GM12878 (cell line): Measurements from ENCODE around the gene RAD51B. TPM values are rescaled to one million over a fixed set of nuclear protein-coding genes. Genes with fewer than 3 reads are reported as not detected.

Experiments
- ATAC-seq: fragments of 200-7000 bp; cut with Tn5 transposase; 3 replicates; pipeline ENCODE4 v1.9.1; 2020; ENCODE audit warnings: mild to moderate bottlenecking, moderate library complexity
- BruUV-seq: library from RNA; stranded (reverse); fragments of 400-500 nt; replicated peaks from 2 replicates; lab custom pipeline; 2021; lab: Mats Ljungman, UMichigan
- CTCF ChIA-PET: fragments of 300-600 bp; sonication (Branson Sonifier 250); formaldehyde crosslinking; extraction: SDS; loops from one replicate; lab custom pipeline; 2021; ENCODE audit warnings: inconsistent platforms; lab: Yijun Ruan, JAX
- POLR2A ChIA-PET: fragments of 350-600 bp; formaldehyde crosslinking; extraction: SDS; loops from one replicate; lab custom pipeline; 2021; ENCODE audit warnings: inconsistent platforms; lab: Charles Lee
- RAD21 ChIA-PET: fragments of 300-600 bp; sonication (Branson Sonifier 250); formaldehyde crosslinking; loops from one replicate; lab custom pipeline; 2023; ENCODE audit warnings: antibody characterized with exemption; ENCODE audit not compliant: unreplicated experiment; lab: Charles Lee
- SMC1A ChIA-PET: fragments of 300-600 bp; sonication (Branson Sonifier 250); formaldehyde crosslinking; loops from one replicate; lab custom pipeline; 2023; ENCODE audit not compliant: unreplicated experiment, uncharacterized antibody; lab: Charles Lee
- DNase-seq: peaks from one replicate; pipeline ENCODE4 v3.0.0-alpha.2; 2011; ENCODE audit warnings: low read depth, low spot score
- FAIRE-seq: peaks from 3 replicates; lab custom pipeline; 2011; peaks lifted over from hg19 to GRCh38; lab: Jason Lieb, UNC
- H2AFZ ChIP-seq: 2 replicates; pipeline ENCODE4 v1.6.0; 2011; ENCODE audit warnings: low read depth, low read length, control low read depth; ENCODE audit not compliant: control insufficient read depth
- H3K27ac ChIP-seq: 2 replicates; pipeline ENCODE4 v1.5.1; 2011; ENCODE audit warnings: control low read depth; ENCODE audit not compliant: control insufficient read depth, insufficient read depth
- H3K27me3 ChIP-seq, 2 experiments: replicated peaks in 1 of 2; 2 replicates each; pipeline versions ENCODE4 v1.6.0 to v1.6.1; 2011; ENCODE audit warnings: low read length in 1 of 2; ENCODE audit not compliant: control insufficient read depth in 2 of 2, insufficient read depth in 2 of 2
- H3K36me3 ChIP-seq, 2 experiments: 2 replicates each; pipeline ENCODE4 v1.5.1; 2011; ENCODE audit warnings: low read length in 1 of 2; ENCODE audit not compliant: control insufficient read depth in 2 of 2, insufficient read depth in 2 of 2
- H3K4me1 ChIP-seq: 2 replicates; pipeline ENCODE4 v1.6.1; 2011; ENCODE audit warnings: mild to moderate bottlenecking, low read length, moderate library complexity, mixed read lengths; ENCODE audit not compliant: control insufficient read depth, insufficient read depth
- H3K4me2 ChIP-seq: 2 replicates; pipeline ENCODE4 v1.6.0; 2011; ENCODE audit warnings: control low read depth; ENCODE audit not compliant: control insufficient read depth, insufficient read depth
- H3K4me3 ChIP-seq: fragments of 200-600 bp; sonication (generic); 2 replicates; pipeline ENCODE4 v1.5.1; 2016
- H3K79me2 ChIP-seq: 2 replicates; pipeline ENCODE4 v1.6.0; 2011; ENCODE audit warnings: low read length; ENCODE audit not compliant: control insufficient read depth, insufficient read depth
- H3K9ac ChIP-seq: 2 replicates; pipeline ENCODE4 v1.8.0; 2011; ENCODE audit warnings: low read length, control low read depth, mixed read lengths; ENCODE audit not compliant: control insufficient read depth, insufficient read depth
- H3K9me3 ChIP-seq: replicated peaks from 3 replicates; pipeline ENCODE4 v1.5.1; 2011; ENCODE audit warnings: mild to moderate bottlenecking, low read length; ENCODE audit not compliant: control insufficient read depth, insufficient read depth
- H4K20me1 ChIP-seq: 2 replicates; pipeline ENCODE4 v1.6.0; 2011; ENCODE audit not compliant: control insufficient read depth, insufficient read depth
- CBFB ChIP-seq: IDR thresholded peaks from 2 replicates; pipeline ENCODE4 v1.6.1; 2016; ENCODE audit warnings: antibody characterized with exemption, low read depth
- DPF2 ChIP-seq: fragments of 450-650 bp; IDR thresholded peaks from 2 replicates; pipeline ENCODE4 v1.6.1; 2017; ENCODE audit warnings: mild to moderate bottlenecking
- ESRRA ChIP-seq: IDR thresholded peaks from 2 replicates; pipeline ENCODE4 v1.6.1; 2012; ENCODE audit warnings: mild to moderate bottlenecking, low read length, improper control_type of control experiment
- FOS ChIP-seq: IDR thresholded peaks from 3 replicates; pipeline ENCODE4 v1.6.1; 2011; ENCODE audit warnings: borderline replicate concordance; ENCODE audit not compliant: insufficient read length; ENCODE audit errors: extremely low read depth
- JUND ChIP-seq: IDR thresholded peaks from 2 replicates; pipeline ENCODE4 v1.6.1; 2012; ENCODE audit warnings: low read depth, mild to moderate bottlenecking, low read length, improper control_type of control experiment, moderate library complexity
- MEF2A ChIP-seq: IDR thresholded peaks from 2 replicates; pipeline ENCODE4 v1.6.1; 2011; ENCODE audit warnings: low read depth, mild to moderate bottlenecking, low read length, moderate library complexity; ENCODE audit not compliant: insufficient read depth
- MYB ChIP-seq: fragments of 150-350 bp; IDR thresholded peaks from 2 replicates; pipeline ENCODE4 v1.6.1; 2014; ENCODE audit warnings: mild to moderate bottlenecking, low read depth, low read length, borderline replicate concordance
- NR2C1 ChIP-seq: fragments of 450-650 bp; IDR thresholded peaks from 2 replicates; pipeline ENCODE4 v1.6.1; 2017; ENCODE audit warnings: antibody characterized with exemption, mild to moderate bottlenecking, moderate library complexity
- POLR2AphosphoS2 ChIP-seq: IDR thresholded peaks from 2 replicates; pipeline ENCODE4 v1.6.1; 2011; ENCODE audit warnings: low read depth, mild to moderate bottlenecking, low read length, improper control_type of control experiment, moderate library complexity
- RAD21 ChIP-seq: IDR thresholded peaks from 2 replicates; pipeline ENCODE4 v1.6.1; 2011; ENCODE audit warnings: mild to moderate bottlenecking, low read depth, low read length, moderate library complexity; ENCODE audit not compliant: insufficient read depth
- RBBP5 ChIP-seq: fragments of 200-600 bp; sonication (generic); conservative IDR thresholded peaks from 2 replicates; pipeline ENCODE4 v1.6.1; 2016
- SMARCA5 ChIP-seq: fragments of 450-650 bp; IDR thresholded peaks from 2 replicates; pipeline ENCODE4 v1.6.1; 2017; ENCODE audit warnings: mild to moderate bottlenecking
- SP1 ChIP-seq: IDR thresholded peaks from one replicate; pipeline ENCODE4 v1.6.1; 2011; ENCODE audit warnings: low read depth, low read length
- ZNF207 ChIP-seq: fragments of 450-650 bp; IDR thresholded peaks from 2 replicates; pipeline ENCODE4 v1.6.1; 2014; ENCODE audit warnings: antibody characterized with exemption, mild to moderate bottlenecking, borderline replicate concordance
- WGBS: methylation state at CpG from one replicate; pipeline ENCODE4 v1.1.6; 2016; ENCODE audit warnings: low lambda C conversion rate; ENCODE audit not compliant: insufficient replicate concordance, insufficient coverage; ENCODE audit errors: missing lambda C conversion rate; 5-methylcytosine and 5-hydroxymethylcytosine counted together
- in situ Hi-C: fragments of 300-500 bp; cut with MboI; formaldehyde crosslinking; loops from 9 replicates; pipeline ENCODE4 v1.14.3; 2018; ENCODE audit warnings: mixed read lengths
- intact Hi-C: fragments of 100-400 bp; cut with micrococcal nuclease; formaldehyde crosslinking; loops from one replicate; pipeline ENCODE4 v1.14.2; 2022; ENCODE audit not compliant: unreplicated experiment
- polyA plus RNA-seq, 11 experiments: library from polyadenylated mRNA; depleted of rRNA in 4 of 11; unstranded in 6 of 11; stranded (reverse) in 5 of 11; fragments of >200 nt; fragmentation: Nextera tagmentation in 4 of 11; fragmentation: Illumina TruSeq in 1 of 11; extraction: Ambion mirVana in 4 of 11; extraction: Trizol in 1 of 11; gene quantifications; 1 replicate in 1 of 11; 2 replicates in 10 of 11; pipeline versions ENCODE4 v1.2.1 to v1.2.3, GENCODE V29; 2011 to 2016; ENCODE audit warnings: inconsistent platforms in 2 of 11, missing spikeins in 2 of 11, low read depth in 1 of 11
- total RNA-seq, 4 experiments: library from RNA; depleted of rRNA in 3 of 4; stranded (reverse); fragments of >200 nt in 3 of 4; fragmentation: Illumina TruSeq in 1 of 4; extraction: Trizol in 1 of 4; gene quantifications; 2 replicates each; pipeline versions ENCODE4 v1.2.1 to v1.2.3, GENCODE V29; 2013 to 2021
- TF ChIP-seq, protein P1 (sequence below): fragments of 450-650 bp; IDR thresholded peaks from 2 replicates; pipeline ENCODE4 v1.6.1; 2018; ENCODE audit warnings: borderline replicate concordance, mild to moderate bottlenecking; ENCODE audit not compliant: partially characterized antibody
- TF ChIP-seq, protein P2 (sequence below): fragments of 450-650 bp; IDR thresholded peaks from 2 replicates; pipeline ENCODE4 v1.6.1; 2017; ENCODE audit warnings: low read depth, mild to moderate bottlenecking, moderate library complexity
- TF ChIP-seq, protein P3 (sequence below): fragments of 450-650 bp; IDR thresholded peaks from 2 replicates; pipeline ENCODE4 v1.6.1; 2014; ENCODE audit warnings: mild to moderate bottlenecking

RAD51B gene
- total and polyA plus RNA-seq, 10 of the 15 experiments (the other 5 are each of a cell fraction or from before 2014, with no cell fraction given) = 9.8 to 26.8 (median 21.3) TPM

DNA sequence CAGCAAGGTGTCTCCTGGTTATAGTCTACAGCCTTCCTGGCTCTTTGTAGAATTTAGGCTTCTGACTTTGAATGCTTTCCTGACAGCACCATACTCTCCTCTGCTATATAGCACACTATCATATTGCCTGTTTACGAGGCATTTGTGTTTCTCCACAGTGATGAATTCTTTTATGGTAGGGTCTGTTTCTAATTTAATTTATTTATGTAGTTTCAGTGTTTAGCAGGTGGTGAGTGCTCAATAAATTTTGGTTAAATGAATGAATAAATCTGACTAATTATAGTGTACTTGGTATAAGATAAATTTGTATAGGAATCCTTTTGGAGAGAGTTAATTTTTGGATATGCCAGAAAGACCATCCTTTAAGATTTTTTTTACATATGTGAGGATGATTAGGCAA, 115.3 kb downstream of the RAD51B start:
- ATAC-seq = no peak
- 95% methylated on average over 1 of the region's 1 CpG for WGBS
- Histone ChIP-seq H3K4me3 (no peak overlapping the region), H3K36me3 (no peaks in the 10 kb centered on the region), H2AFZ (no peak overlapping the region), H4K20me1 (no peaks in the 10 kb centered on the region), H3K9ac (no peak overlapping the region), H3K9me3 (no peaks in the 10 kb centered on the region; the same call in 2 of the 3 replicates), H3K4me1 (no peaks in the 10 kb centered on the region), H3K27me3 (no peaks in the 10 kb centered on the region), H3K4me2 (no peak overlapping the region), H3K27ac (no peak overlapping the region), H3K79me2 (no peaks in the 10 kb centered on the region)
- in situ Hi-C loops (loop anchor here (5.0 to 10.0 kb wide), 2 partner anchors 93 to 890 kb away; no protein-coding TSS in a partner anchor), intact Hi-C loops (loop anchor here (2.0 to 5.0 kb wide), 2 partner anchors 98 to 910 kb away; no protein-coding TSS in a partner anchor)
- TF ChIP-seq NR2C1 (no peak), CBFB (no peak), SP1 (no peak), RAD21 (no peak), RBBP5 (no peak), SMARCA5 (no peak), POLR2AphosphoS2 (no peak), MEF2A (no peak), JUND (no peak), ZNF207 (no peak), ESRRA (no peak), DPF2 (no peak), MYB (no peak), FOS (no peak)
- TF ChIP-seq, protein P1, sequence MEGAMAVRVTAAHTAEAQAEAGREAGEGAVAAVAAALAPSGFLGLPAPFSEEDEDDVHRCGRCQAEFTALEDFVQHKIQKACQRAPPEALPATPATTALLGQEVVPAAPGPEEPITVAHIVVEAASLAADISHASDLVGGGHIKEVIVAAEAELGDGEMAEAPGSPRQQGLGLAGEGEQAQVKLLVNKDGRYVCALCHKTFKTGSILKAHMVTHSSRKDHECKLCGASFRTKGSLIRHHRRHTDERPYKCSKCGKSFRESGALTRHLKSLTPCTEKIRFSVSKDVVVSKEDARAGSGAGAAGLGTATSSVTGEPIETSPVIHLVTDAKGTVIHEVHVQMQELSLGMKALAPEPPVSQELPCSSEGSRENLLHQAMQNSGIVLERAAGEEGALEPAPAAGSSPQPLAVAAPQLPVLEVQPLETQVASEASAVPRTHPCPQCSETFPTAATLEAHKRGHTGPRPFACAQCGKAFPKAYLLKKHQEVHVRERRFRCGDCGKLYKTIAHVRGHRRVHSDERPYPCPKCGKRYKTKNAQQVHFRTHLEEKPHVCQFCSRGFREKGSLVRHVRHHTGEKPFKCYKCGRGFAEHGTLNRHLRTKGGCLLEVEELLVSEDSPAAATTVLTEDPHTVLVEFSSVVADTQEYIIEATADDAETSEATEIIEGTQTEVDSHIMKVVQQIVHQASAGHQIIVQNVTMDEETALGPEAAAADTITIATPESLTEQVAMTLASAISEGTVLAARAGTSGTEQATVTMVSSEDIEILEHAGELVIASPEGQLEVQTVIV = no peak
- TF ChIP-seq, protein P2, sequence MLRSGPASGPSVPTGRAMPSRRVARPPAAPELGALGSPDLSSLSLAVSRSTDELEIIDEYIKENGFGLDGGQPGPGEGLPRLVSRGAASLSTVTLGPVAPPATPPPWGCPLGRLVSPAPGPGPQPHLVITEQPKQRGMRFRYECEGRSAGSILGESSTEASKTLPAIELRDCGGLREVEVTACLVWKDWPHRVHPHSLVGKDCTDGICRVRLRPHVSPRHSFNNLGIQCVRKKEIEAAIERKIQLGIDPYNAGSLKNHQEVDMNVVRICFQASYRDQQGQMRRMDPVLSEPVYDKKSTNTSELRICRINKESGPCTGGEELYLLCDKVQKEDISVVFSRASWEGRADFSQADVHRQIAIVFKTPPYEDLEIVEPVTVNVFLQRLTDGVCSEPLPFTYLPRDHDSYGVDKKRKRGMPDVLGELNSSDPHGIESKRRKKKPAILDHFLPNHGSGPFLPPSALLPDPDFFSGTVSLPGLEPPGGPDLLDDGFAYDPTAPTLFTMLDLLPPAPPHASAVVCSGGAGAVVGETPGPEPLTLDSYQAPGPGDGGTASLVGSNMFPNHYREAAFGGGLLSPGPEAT = no peak
- TF ChIP-seq, protein P3, sequence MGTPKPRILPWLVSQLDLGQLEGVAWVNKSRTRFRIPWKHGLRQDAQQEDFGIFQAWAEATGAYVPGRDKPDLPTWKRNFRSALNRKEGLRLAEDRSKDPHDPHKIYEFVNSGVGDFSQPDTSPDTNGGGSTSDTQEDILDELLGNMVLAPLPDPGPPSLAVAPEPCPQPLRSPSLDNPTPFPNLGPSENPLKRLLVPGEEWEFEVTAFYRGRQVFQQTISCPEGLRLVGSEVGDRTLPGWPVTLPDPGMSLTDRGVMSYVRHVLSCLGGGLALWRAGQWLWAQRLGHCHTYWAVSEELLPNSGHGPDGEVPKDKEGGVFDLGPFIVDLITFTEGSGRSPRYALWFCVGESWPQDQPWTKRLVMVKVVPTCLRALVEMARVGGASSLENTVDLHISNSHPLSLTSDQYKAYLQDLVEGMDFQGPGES = no peak
- no TSS peak for BruUV-seq
- ChIA-PET POLR2A (interaction anchor here (1.0 kb wide), 1 partner anchor 52 kb away, joined by 4 read pairs; no protein-coding TSS in a partner anchor), SMC1A (interaction anchor here (0.7 to 3.9 kb wide), 21 partner anchors 9 to 910 kb away, joined by 3 to 25 read pairs (median 4); no protein-coding TSS in a partner anchor), CTCF (interaction anchor here (0.9 to 4.4 kb wide), 19 partner anchors 9 to 909 kb away, joined by 3 to 36 read pairs (median 10); no protein-coding TSS in a partner anchor), RAD21 (interaction anchor here (0.8 to 4.4 kb wide), 11 partner anchors 10 to 909 kb away, joined by 3 to 31 read pairs (median 4); no protein-coding TSS in a partner anchor)
- no peak for DNase-seq
- no peak for FAIRE-seq
